GM19035 (cell line): Measurements from ENCODE around the gene REC114.

Experiments
- ATAC-seq: cut with Tn5 transposase; IDR thresholded peaks from one replicate; pipeline ENCODE4 v1.9.1; 2021; ENCODE audit not compliant: unreplicated experiment

Gene REC114

GRCh38 chr15:73602446-73602843, 159.5 kb downstream of the REC114 start:
- ATAC-seq, result no peak

GRCh38 chr15:73602992-73603391, 160.0 kb downstream of the REC114 start:
- ATAC-seq, result no peak

- ATAC-seq, result no peak
Observed at GRCh38 chr15:73604477-73604876, 161.5 kb downstream of the REC114 start.

GRCh38 chr15:73605759-73606436, 162.9 kb downstream of the REC114 start:
- no peak for ATAC-seq

- no peak for ATAC-seq
Observed at GRCh38 chr15:73607405-73607804, 164.4 kb downstream of the REC114 start.

DNA sequence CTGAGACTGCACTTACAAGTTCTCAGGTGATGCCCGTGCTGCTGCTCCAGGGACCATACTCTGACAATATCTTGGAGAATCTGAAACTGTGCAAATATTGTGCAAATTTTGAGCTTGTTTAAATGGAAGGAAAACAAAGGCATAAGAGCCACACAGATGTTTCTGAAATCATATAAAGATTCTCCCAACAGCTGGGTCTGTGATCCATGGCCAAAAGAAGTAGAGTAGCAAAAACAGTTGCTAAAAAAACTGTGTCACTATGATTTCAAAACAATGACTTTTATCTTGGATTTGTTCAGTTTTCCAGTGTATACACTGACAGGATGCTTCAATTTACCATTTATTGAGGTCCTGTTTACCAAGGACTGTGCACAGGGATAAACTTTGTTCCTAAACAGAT, 164.9 kb downstream of the REC114 start:
- no peak for ATAC-seq

DNA sequence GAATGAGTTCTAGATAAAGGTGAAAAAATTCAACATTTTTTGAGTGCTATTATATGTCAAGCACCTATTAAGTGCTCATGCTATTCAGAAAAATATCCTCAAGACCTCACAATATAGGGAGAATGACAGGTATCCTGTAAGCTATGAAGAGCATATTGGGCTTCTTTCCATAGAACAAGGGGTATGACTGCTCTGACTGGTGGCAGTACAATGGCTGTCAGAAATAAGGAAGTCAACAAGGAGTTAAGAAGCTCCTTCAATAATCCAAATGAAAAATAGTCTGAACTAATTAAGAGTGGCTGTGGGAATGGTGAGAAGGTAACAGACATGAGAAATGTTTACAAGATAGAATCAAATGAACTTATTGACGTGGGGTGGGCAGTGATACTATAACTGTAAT, 165.5 kb downstream of the REC114 start:
- ATAC-seq, result no peak

DNA sequence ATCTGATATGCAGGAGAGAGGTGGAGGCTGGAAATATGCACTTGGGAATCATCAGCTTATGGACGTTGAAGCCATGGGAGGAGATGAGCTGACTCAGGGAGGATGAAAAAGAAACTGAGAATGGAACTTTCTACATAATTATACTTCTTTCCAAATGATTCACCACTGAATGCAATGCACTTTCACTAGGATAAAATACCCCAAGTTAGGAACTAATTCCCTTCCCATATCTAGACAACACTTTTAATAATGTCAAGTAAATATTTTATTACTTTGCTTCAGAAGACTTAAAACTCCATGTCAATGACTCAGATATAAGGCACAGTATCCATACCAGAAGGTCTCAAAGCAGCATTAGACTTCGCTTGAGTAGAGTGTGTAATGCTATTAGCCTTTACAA, 166.0 kb downstream of the REC114 start:
- ATAC-seq, result no peak
